GM23338 (cell line): ENCODE data around the gene FOXP1. TPM values are rescaled to one million over a fixed set of nuclear protein-coding genes. Genes with fewer than 3 reads are reported as not detected.

Experiments used
- ATAC-seq: fragments of 200-7000 bp; cut with Tn5 transposase; 3 replicates; pipeline ENCODE4 v1.9.1; 2020
- DNase-seq: peaks from one replicate; pipeline ENCODE4 v3.0.0-alpha.2; 2015; ENCODE audit warnings: low spot score
- H2AFZ ChIP-seq: fragments of 200-600 bp; sonication (generic); 2 replicates; pipeline ENCODE4 v1.8.0; 2016; ENCODE audit warnings: antibody characterized with exemption, mild to moderate bottlenecking, moderate library complexity
- H3F3A ChIP-seq: fragments of 200-600 bp; sonication (generic); replicated peaks from 2 replicates; pipeline ENCODE4 v1.8.0; 2017; ENCODE audit warnings: antibody characterized with exemption, mixed run types, low read depth
- H3K27ac ChIP-seq: fragments of 200-600 bp; sonication (generic); 2 replicates; pipeline ENCODE4 v1.6.1; 2016; ENCODE audit warnings: low read depth
- H3K27me3 ChIP-seq: fragments of 200-600 bp; sonication (generic); 2 replicates; pipeline ENCODE4 v1.8.0; 2016; ENCODE audit warnings: mild to moderate bottlenecking, mixed run types, moderate library complexity; ENCODE audit not compliant: insufficient read depth
- H3K36me3 ChIP-seq: fragments of 200-600 bp; sonication (generic); 2 replicates; pipeline ENCODE4 v1.8.0; 2016; ENCODE audit warnings: mild to moderate bottlenecking; ENCODE audit not compliant: insufficient read depth
- H3K4me1 ChIP-seq: fragments of 200-600 bp; sonication (generic); 2 replicates; pipeline ENCODE4 v1.8.0; 2016; ENCODE audit warnings: mild to moderate bottlenecking, moderate library complexity; ENCODE audit not compliant: insufficient read depth
- H3K4me2 ChIP-seq: fragments of 200-600 bp; sonication (generic); 2 replicates; pipeline ENCODE4 v1.7.1; 2017; ENCODE audit warnings: mixed run types
- H3K4me3 ChIP-seq: fragments of 200-600 bp; sonication (generic); 2 replicates; pipeline ENCODE4 v1.6.1; 2016; ENCODE audit warnings: mixed run types
- H3K79me2 ChIP-seq: fragments of 200-600 bp; sonication (generic); replicated peaks from 2 replicates; pipeline ENCODE4 v1.8.0; 2017; ENCODE audit warnings: mild to moderate bottlenecking; ENCODE audit not compliant: insufficient read depth
- H3K9me2 ChIP-seq: fragments of 200-600 bp; sonication (generic); 2 replicates; pipeline ENCODE4 v1.8.0; 2017; ENCODE audit not compliant: insufficient read depth
- H4K20me1 ChIP-seq: fragments of 200-600 bp; sonication (generic); replicated peaks from 2 replicates; pipeline ENCODE4 v1.8.0; 2017; ENCODE audit warnings: mild to moderate bottlenecking; ENCODE audit not compliant: insufficient read depth
- H3K27ac Mint-ChIP-seq: 2 replicates; pipeline ENCODE4 v1.8.0; 2020; ENCODE audit warnings: inconsistent platforms, mild to moderate bottlenecking, moderate library complexity, mixed read lengths
- H3K27me3 Mint-ChIP-seq: 3 replicates; pipeline ENCODE4 v1.8.0; 2022; ENCODE audit warnings: low read depth, mild to moderate bottlenecking, moderate library complexity, mixed read lengths, inconsistent platforms; ENCODE audit not compliant: insufficient read depth, poor library complexity
- H3K36me3 Mint-ChIP-seq: 3 replicates; pipeline ENCODE4 v1.8.0; 2021; ENCODE audit warnings: low read depth, mild to moderate bottlenecking, inconsistent platforms, moderate library complexity, mixed read lengths
- H3K4me1 Mint-ChIP-seq: 3 replicates; pipeline ENCODE4 v1.8.0; 2020; ENCODE audit warnings: mild to moderate bottlenecking, inconsistent platforms, mixed read lengths
- H3K4me3 Mint-ChIP-seq: 3 replicates; pipeline ENCODE4 v1.8.0; 2021; ENCODE audit warnings: moderate library complexity, mild to moderate bottlenecking, inconsistent platforms, mixed read lengths
- H3K9me3 Mint-ChIP-seq: 3 replicates; pipeline ENCODE4 v1.8.0; 2020; ENCODE audit warnings: moderate library complexity, mild to moderate bottlenecking, inconsistent platforms, mixed read lengths
- CREB1 ChIP-seq: fragments of 250-450 bp; sonication (Bioruptor Pico); IDR thresholded peaks from 2 replicates; pipeline ENCODE4 v1.5.0; 2020; ENCODE audit warnings: low read depth, mild to moderate bottlenecking, moderate library complexity
- CTCF ChIP-seq, 2 experiments: fragments of 200-600 bp in 1 of 2; sonication (generic) in 1 of 2; conservative IDR thresholded peaks; 2 replicates each; pipeline versions ENCODE4 v1.5.1 to v1.6.1; 2016 to 2017; ENCODE audit warnings: antibody characterized with exemption in 2 of 2, low read depth in 2 of 2, mild to moderate bottlenecking in 2 of 2, moderate library complexity in 1 of 2
- ETS1 ChIP-seq: IDR thresholded peaks from 2 replicates; pipeline ENCODE4 v1.6.1; 2016; ENCODE audit warnings: antibody characterized with exemption
- EZH2 ChIP-seq: fragments of 200-600 bp; sonication (generic); IDR thresholded peaks from one replicate; pipeline ENCODE4 v1.8.0; 2017; ENCODE audit warnings: antibody characterized with exemption, mild to moderate bottlenecking, low read depth; ENCODE audit not compliant: unreplicated experiment
- JUNB ChIP-seq: IDR thresholded peaks from one replicate; pipeline ENCODE4 v1.6.1; 2016; ENCODE audit warnings: antibody characterized with exemption; ENCODE audit not compliant: unreplicated experiment
- NANOG ChIP-seq: IDR thresholded peaks from 2 replicates; pipeline ENCODE4 v1.6.1; 2016; ENCODE audit warnings: antibody characterized with exemption, borderline replicate concordance
- POLR2AphosphoS5 ChIP-seq: IDR thresholded peaks from 2 replicates; pipeline ENCODE4 v1.6.1; 2016; ENCODE audit warnings: antibody characterized with exemption, low read depth
- REST ChIP-seq: IDR thresholded peaks from one replicate; pipeline ENCODE4 v1.6.1; 2018; ENCODE audit warnings: antibody characterized with exemption; ENCODE audit not compliant: unreplicated experiment
- STAT1 ChIP-seq: IDR thresholded peaks from one replicate; pipeline ENCODE4 v1.6.1; 2016; ENCODE audit warnings: antibody characterized with exemption; ENCODE audit not compliant: unreplicated experiment
- ZNF331 ChIP-seq: fragments of 250-450 bp; sonication (Bioruptor Pico); IDR thresholded peaks from 2 replicates; pipeline ENCODE4 v1.5.0; 2020; ENCODE audit warnings: low read depth, mild to moderate bottlenecking, moderate library complexity
- ZNF462 ChIP-seq: fragments of 250-450 bp; sonication (Bioruptor Pico); IDR thresholded peaks from 2 replicates; pipeline ENCODE4 v1.5.0; 2020; ENCODE audit warnings: mild to moderate bottlenecking, moderate library complexity
- polyA plus RNA-seq: library from polyadenylated mRNA; unstranded; fragments of >200 nt; fragmentation: Nextera tagmentation; extraction: Ambion mirVana; gene quantifications from 2 replicates; pipeline ENCODE4 v1.2.1, GENCODE V29; 2016
- total RNA-seq: library from RNA; depleted of rRNA; stranded (reverse); fragments of >200 nt; shearing (Covaris generic); gene quantifications from 2 replicates; pipeline ENCODE4 v1.2.3, GENCODE V29; 2014

Gene FOXP1
- total and polyA plus RNA-seq, 2 experiments from 2014 or later: 32.9 to 35.5 TPM

GRCh38 chr3:71104121-71104541 is 479.4 kb downstream of the FOXP1 start (continued):
- TF ChIP-seq ETS1: no peak
- no peak for TF ChIP-seq REST
- no peak for TF ChIP-seq STAT1
- no peak for TF ChIP-seq JUNB
- no peak for TF ChIP-seq CREB1 (CRISPR knock-in tag)

- Histone ChIP-seq H3K4me1 (no peaks in the 10 kb centered on the region), H4K20me1 (no peaks in the 10 kb centered on the region), H3K9me2 (no peaks in the 10 kb centered on the region), H3K36me3 (no peaks in the 10 kb centered on the region), H3K27ac (no peak overlapping the region), H2AFZ (no peak overlapping the region), H3K4me2 (no peak overlapping the region), H3F3A (no peaks in the 10 kb centered on the region), H3K4me3 (no peak overlapping the region), H3K27me3 (no peaks in the 10 kb centered on the region), H3K79me2 (no peaks in the 10 kb centered on the region; the same call in 1 of the 2 replicates)
- peaks cover 6% of the 10 kb centered on the region for H3K27me3 Mint-ChIP-seq
- DNase-seq: no peak
- no peaks in the 10 kb centered on the region for H3K9me3 Mint-ChIP-seq
- H3K36me3 Mint-ChIP-seq: no peaks in the 10 kb centered on the region
- peaks cover 17% of the 10 kb centered on the region for H3K4me1 Mint-ChIP-seq
- no peak for ATAC-seq
- H3K27ac Mint-ChIP-seq: no peak overlapping the region
- H3K4me3 Mint-ChIP-seq: no peak overlapping the region
- TF ChIP-seq ETS1 (no peak), NANOG (no peak), CTCF (conservative IDR thresholded peaks at IDR 0.05; ENCODE audit: low read depth in 2 of 2) (no peak), ZNF462 (CRISPR knock-in tag) (no peak), ZNF331 (CRISPR knock-in tag) (no peak), JUNB (no peak), CREB1 (CRISPR knock-in tag) (no peak), STAT1 (no peak), EZH2 (no peak), POLR2AphosphoS5 (no peak)
Measured at GRCh38 chr3:71103430-71103921, 480.1 kb downstream of the FOXP1 start.
